ENCODE results near the gene DISP1.

The DISP1 gene

DNA sequence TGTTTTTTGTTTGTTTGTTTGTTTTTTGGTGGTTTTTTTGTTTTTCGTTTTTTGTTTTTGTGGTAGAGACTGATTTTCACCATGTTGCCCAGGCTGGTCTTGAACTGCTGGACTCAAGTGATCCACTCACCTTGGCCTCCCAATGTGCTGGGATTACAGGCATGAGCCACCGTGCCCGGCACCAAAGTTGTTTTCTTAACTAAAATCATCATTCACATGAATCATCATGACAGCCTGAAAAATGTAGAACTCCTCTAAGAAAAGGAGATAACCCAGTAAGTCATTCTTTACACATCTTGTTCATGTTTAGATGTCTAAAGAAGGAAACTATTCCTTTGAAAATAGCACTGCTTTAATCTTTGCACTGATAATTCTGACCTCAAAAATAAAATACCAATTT, 37.5 kb downstream of the DISP1 start:
- H3K27me3 ChIP-seq (ENCODE audit: control insufficient read depth in 1 of 2, insufficient read depth in 2 of 2, low read length in 2 of 2), result no peaks in the 10 kb centered on the region
- H3K36me3 ChIP-seq (ENCODE audit: control insufficient read depth in 1 of 2, insufficient read depth in 2 of 2, low read length in 2 of 2), result no peaks in the 10 kb centered on the region
- H3K4me1 ChIP-seq (ENCODE audit: control insufficient read depth in 1 of 2, insufficient read depth in 2 of 2, low read length in 2 of 2), result no peaks in the 10 kb centered on the region
- no peak overlapping the region for H3K4me3 ChIP-seq (ENCODE audit: low read depth in 1 of 2, low read length in 2 of 2)
- no peak overlapping the region for H3K27ac ChIP-seq (ENCODE audit: low read depth, low read length)
- no peaks in the 10 kb centered on the region for H3K9me3 ChIP-seq (ENCODE audit: control insufficient read depth in 1 of 2, low read length in 2 of 2)
- H3K9ac ChIP-seq (ENCODE audit: low read depth in 1 of 2, low read length in 2 of 2), result no peak overlapping the region

DNA sequence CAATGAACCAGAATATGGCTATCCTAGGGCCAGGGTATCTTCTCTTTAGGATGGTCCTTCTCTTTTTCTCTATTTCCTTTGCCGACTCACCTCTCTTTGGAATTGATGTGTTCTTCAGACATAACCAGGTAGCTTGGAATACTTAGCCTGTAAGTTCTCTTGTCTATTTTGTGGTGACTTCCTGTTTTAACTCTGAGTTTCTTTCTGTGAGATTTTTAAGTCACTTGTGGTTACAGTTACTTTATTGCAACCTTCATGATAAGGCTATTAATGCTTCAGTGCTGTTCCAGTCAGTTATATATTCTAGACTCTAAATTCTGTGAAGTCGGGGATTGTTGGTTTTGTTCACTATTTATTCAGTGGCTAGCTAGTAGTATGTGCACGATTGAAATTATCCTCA, 46.2 kb downstream of the DISP1 start:
- Histone ChIP-seq H3K4me1 (ENCODE audit: control insufficient read depth in 1 of 2, insufficient read depth in 2 of 2, low read length in 2 of 2) (no peaks in the 10 kb centered on the region), H3K27ac (ENCODE audit: low read depth, low read length) (no peak overlapping the region), H3K9me3 (ENCODE audit: control insufficient read depth in 1 of 2, low read length in 2 of 2) (no peaks in the 10 kb centered on the region), H3K9ac (ENCODE audit: low read depth in 1 of 2, low read length in 2 of 2) (no peak overlapping the region), H3K4me3 (ENCODE audit: low read depth in 1 of 2, low read length in 2 of 2) (no peak overlapping the region), H3K27me3 (ENCODE audit: control insufficient read depth in 1 of 2, insufficient read depth in 2 of 2, low read length in 2 of 2) (no peaks in the 10 kb centered on the region), H3K36me3 (ENCODE audit: control insufficient read depth in 1 of 2, insufficient read depth in 2 of 2, low read length in 2 of 2) (no peaks in the 10 kb centered on the region)
